HepG2 (cell line): ENCODE results near the gene DEDD2. TPM values are rescaled to one million over a fixed set of nuclear protein-coding genes. Genes with fewer than 3 reads are reported as not detected.

ENCODE experiments used
- AKAP8 ChIP-seq: sonication (generic); formaldehyde crosslinking; IDR thresholded peaks from 2 replicates; pipeline ENCODE4 v1.5.1; 2020; ENCODE audit warnings: mild to moderate bottlenecking, missing genetic modification reagents
- FOXK1 ChIP-seq: sonication (generic); formaldehyde crosslinking; IDR thresholded peaks from 2 replicates; pipeline ENCODE4 v1.4.0; 2020; ENCODE audit warnings: low read depth, missing genetic modification reagents, borderline replicate concordance
- JARID2 ChIP-seq: sonication (generic); formaldehyde crosslinking; IDR thresholded peaks from 2 replicates; pipeline ENCODE4 v1.8.1; 2023; ENCODE audit warnings: missing genetic modification reagents, inconsistent platforms; ENCODE audit not compliant: insufficient replicate concordance
- PCBP2 ChIP-seq: fragments of 200-400 bp; formaldehyde crosslinking; optimal IDR thresholded peaks from 2 replicates; pipeline ENCODE3; 2018; ENCODE audit warnings: low read length, low read depth; ENCODE audit not compliant: poor library complexity, severe bottlenecking
- POLR2A ChIP-seq, 2 experiments: IDR thresholded peaks; 2 replicates each; pipeline ENCODE4 v1.6.1; 2011; ENCODE audit warnings: low read depth in 2 of 2, low read length in 2 of 2, mild to moderate bottlenecking in 1 of 2, moderate library complexity in 1 of 2; ENCODE audit not compliant: insufficient read depth in 1 of 2
- ZZZ3 ChIP-seq: sonication (generic); formaldehyde crosslinking; IDR thresholded peaks from 2 replicates; pipeline ENCODE4 v1.4.0; 2020; ENCODE audit warnings: missing genetic modification reagents, mild to moderate bottlenecking, borderline replicate concordance
- polyA plus RNA-seq, 8 experiments: library from polyadenylated mRNA; depleted of rRNA in 3 of 8; stranded (reverse) in 7 of 8; unstranded in 1 of 8; fragments of >200 nt; fragmentation: Illumina TruSeq in 4 of 8; extraction: Trizol in 4 of 8; gene quantifications; 2 replicates each; pipeline versions ENCODE4 v1.2.1 to v1.2.3, GENCODE V29; 2011 to 2016; ENCODE audit warnings: low read depth in 4 of 8, missing spikeins in 1 of 8, mixed read lengths in 1 of 8; ENCODE audit not compliant: insufficient read depth in 1 of 8
- total RNA-seq, 5 experiments: library from RNA; depleted of rRNA; stranded (reverse); fragments of >200 nt; fragmentation: Illumina TruSeq; extraction: Trizol; gene quantifications; 2 replicates each; pipeline ENCODE4 v1.2.3, GENCODE V29; 2016; ENCODE audit warnings: low read depth in 1 of 5
- TF ChIP-seq, protein P1 (sequence below): sonication (generic); formaldehyde crosslinking; IDR thresholded peaks from 2 replicates; pipeline ENCODE4 v1.4.0; 2020; ENCODE audit warnings: missing genetic modification reagents, borderline replicate concordance
- TF ChIP-seq, protein P2 (sequence below): sonication (generic); formaldehyde crosslinking; IDR thresholded peaks from 2 replicates; pipeline ENCODE4 v1.4.0; 2020; ENCODE audit warnings: missing genetic modification reagents

Gene DEDD2
- total and polyA plus RNA-seq, 2 of the 13 experiments (the other 11 are each of a cell fraction or from before 2014, with no cell fraction given) = 19.2 to 24.7 TPM

DNA sequence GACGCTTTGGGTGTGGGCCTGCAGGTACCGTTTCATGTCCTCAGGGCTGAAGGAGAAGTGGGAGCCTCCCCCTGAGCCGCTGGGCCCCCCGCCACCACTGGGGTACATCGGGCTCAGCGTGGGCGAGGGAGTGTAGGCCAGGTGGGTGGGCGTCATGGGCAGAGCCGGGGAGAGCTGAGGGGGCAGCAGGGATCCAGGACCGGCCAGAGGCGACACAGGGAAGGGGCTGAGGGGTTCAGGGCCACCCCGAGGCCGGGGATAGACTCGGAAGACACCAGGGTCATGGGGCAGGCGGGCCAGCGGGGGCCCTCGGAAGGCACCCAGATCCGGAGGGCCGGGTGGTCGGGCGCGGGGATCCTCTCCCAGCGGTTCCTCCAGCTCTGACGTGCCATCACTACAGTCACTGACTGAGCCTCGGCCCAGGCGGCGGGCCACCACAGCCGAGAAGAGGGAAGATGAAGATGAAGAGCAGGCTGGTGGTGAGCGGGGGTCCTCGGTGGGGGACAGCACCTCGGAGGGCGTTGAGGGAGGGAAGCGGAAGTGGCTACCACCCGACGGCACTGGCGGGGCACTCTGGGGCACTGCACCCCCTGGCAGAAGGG, 31.8 kb upstream of the DEDD2 start (continued):
- TF ChIP-seq, protein P1, sequence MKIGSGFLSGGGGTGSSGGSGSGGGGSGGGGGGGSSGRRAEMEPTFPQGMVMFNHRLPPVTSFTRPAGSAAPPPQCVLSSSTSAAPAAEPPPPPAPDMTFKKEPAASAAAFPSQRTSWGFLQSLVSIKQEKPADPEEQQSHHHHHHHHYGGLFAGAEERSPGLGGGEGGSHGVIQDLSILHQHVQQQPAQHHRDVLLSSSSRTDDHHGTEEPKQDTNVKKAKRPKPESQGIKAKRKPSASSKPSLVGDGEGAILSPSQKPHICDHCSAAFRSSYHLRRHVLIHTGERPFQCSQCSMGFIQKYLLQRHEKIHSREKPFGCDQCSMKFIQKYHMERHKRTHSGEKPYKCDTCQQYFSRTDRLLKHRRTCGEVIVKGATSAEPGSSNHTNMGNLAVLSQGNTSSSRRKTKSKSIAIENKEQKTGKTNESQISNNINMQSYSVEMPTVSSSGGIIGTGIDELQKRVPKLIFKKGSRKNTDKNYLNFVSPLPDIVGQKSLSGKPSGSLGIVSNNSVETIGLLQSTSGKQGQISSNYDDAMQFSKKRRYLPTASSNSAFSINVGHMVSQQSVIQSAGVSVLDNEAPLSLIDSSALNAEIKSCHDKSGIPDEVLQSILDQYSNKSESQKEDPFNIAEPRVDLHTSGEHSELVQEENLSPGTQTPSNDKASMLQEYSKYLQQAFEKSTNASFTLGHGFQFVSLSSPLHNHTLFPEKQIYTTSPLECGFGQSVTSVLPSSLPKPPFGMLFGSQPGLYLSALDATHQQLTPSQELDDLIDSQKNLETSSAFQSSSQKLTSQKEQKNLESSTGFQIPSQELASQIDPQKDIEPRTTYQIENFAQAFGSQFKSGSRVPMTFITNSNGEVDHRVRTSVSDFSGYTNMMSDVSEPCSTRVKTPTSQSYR = no peak
- no peak for TF ChIP-seq PCBP2
- TF ChIP-seq, protein P2, sequence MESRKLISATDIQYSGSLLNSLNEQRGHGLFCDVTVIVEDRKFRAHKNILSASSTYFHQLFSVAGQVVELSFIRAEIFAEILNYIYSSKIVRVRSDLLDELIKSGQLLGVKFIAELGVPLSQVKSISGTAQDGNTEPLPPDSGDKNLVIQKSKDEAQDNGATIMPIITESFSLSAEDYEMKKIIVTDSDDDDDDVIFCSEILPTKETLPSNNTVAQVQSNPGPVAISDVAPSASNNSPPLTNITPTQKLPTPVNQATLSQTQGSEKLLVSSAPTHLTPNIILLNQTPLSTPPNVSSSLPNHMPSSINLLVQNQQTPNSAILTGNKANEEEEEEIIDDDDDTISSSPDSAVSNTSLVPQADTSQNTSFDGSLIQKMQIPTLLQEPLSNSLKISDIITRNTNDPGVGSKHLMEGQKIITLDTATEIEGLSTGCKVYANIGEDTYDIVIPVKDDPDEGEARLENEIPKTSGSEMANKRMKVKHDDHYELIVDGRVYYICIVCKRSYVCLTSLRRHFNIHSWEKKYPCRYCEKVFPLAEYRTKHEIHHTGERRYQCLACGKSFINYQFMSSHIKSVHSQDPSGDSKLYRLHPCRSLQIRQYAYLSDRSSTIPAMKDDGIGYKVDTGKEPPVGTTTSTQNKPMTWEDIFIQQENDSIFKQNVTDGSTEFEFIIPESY (CRISPR knock-in tag) = peak; percentile 93
- TF ChIP-seq POLR2A (IDR thresholded peaks at IDR 0.05; ENCODE audit: insufficient read depth in 1 of 2, low read depth in 2 of 2, low read length in 2 of 2) = peak in 1 of 2 experiments; percentile 44; a peak in 3 of 4 replicates
- no peak for TF ChIP-seq ZZZ3 (CRISPR knock-in tag)
- peak; percentile 71 for TF ChIP-seq AKAP8
- no peak for TF ChIP-seq JARID2
- TF ChIP-seq FOXK1 (CRISPR knock-in tag) = no peak
